Spleen (tissue), 11 donors: ENCODE results near the gene CSGALNACT2. TPM values are rescaled to one million over a fixed set of nuclear protein-coding genes. Genes with fewer than 3 reads are reported as not detected.

ENCODE experiments used
- DNase-seq: peaks from one replicate; pipeline ENCODE4 v3.0.0-alpha.2; 2020
- H3K27ac ChIP-seq, 8 donors: fragments of 200-600 bp; sonication (generic) in 7 of 8; 1 replicate in 4 of 8; 2 replicates in 4 of 8; pipeline versions ENCODE4 v1.5.0 to v1.8.0; 2016 to 2021; ENCODE audit warnings: inconsistent platforms in 4 of 8, mild to moderate bottlenecking in 4 of 8, moderate library complexity in 1 of 8
- H3K27me3 ChIP-seq, 7 donors: fragments of 200-600 bp; sonication (generic) in 6 of 7; replicated peaks in 1 of 7; 1 replicate in 4 of 7; 2 replicates in 3 of 7; pipeline versions ENCODE4 v1.5.0 to v1.8.0; 2016 to 2021; ENCODE audit warnings: inconsistent platforms in 3 of 7, mild to moderate bottlenecking in 1 of 7
- H3K36me3 ChIP-seq, 6 donors: fragments of 200-600 bp; sonication (generic) in 5 of 6; 1 replicate in 4 of 6; 2 replicates in 2 of 6; pipeline versions ENCODE4 v1.5.0 to v1.8.0; 2016 to 2021; ENCODE audit warnings: inconsistent platforms in 2 of 6
- H3K4me1 ChIP-seq, 6 donors: fragments of 200-600 bp; sonication (generic) in 5 of 6; 1 replicate in 3 of 6; 2 replicates in 3 of 6; pipeline versions ENCODE4 v1.5.0 to v1.8.0; 2016 to 2021; ENCODE audit warnings: inconsistent platforms in 3 of 6
- H3K4me3 ChIP-seq, 8 donors: fragments of 200-600 bp; sonication (generic) in 7 of 8; 1 replicate in 4 of 8; 2 replicates in 4 of 8; pipeline versions ENCODE4 v1.5.0 to v1.8.0; 2016 to 2021; ENCODE audit warnings: inconsistent platforms in 4 of 8, mild to moderate bottlenecking in 4 of 8, moderate library complexity in 2 of 8
- H3K9me3 ChIP-seq, 8 donors: fragments of 200-600 bp; sonication (generic) in 7 of 8; 1 replicate in 4 of 8; 2 replicates in 4 of 8; pipeline versions ENCODE4 v1.5.0 to v1.8.0; 2016 to 2021; ENCODE audit warnings: inconsistent platforms in 4 of 8
- POLR2A ChIP-seq, 3 donors: fragments of 450-650 bp; IDR thresholded peaks; one replicate each; pipeline ENCODE4 v1.5.1; 2017; ENCODE audit warnings: antibody characterized with exemption in 3 of 3, mild to moderate bottlenecking in 1 of 3
- POLR2AphosphoS5 ChIP-seq, 3 donors: sonication (generic); formaldehyde crosslinking; IDR thresholded peaks; one replicate each; pipeline ENCODE4 v1.5.1; 2017; ENCODE audit warnings: antibody characterized with exemption in 3 of 3
- WGBS, 5 donors: extraction: QIAGEN DNeasy Blood & Tissue Kit in 3 of 5; methylation state at CpG; one replicate each; pipeline versions ENCODE4 v1.1.5 to v1.1.7; 2013 to 2018; 5-methylcytosine and 5-hydroxymethylcytosine counted together
- intact Hi-C: fragments of 100-400 bp; cut with DNase I; formaldehyde crosslinking; loops from one replicate; pipeline ENCODE4 v1.15.0; 2023; ENCODE audit warnings: low total_unique reads
- polyA plus RNA-seq, 3 donors: library from polyadenylated mRNA; stranded (reverse); fragments of 200-250 nt; gene quantifications; one replicate each; pipeline ENCODE4 v1.2.1, GENCODE V29; 2013
- total RNA-seq, 7 donors: library from RNA; depleted of rRNA in 3 of 7; stranded (reverse); fragments of >200 nt in 3 of 7; fragmentation: NEBNext Ultra II Directional in 4 of 7; extraction: Animal tissue kit (Norgen Biotek cat#: 25700) in 4 of 7; gene quantifications; one replicate each; pipeline versions ENCODE4 v1.1.0 to v1.2.1, GENCODE V29; 2016 to 2021
- TF ChIP-seq, protein P1 (sequence below), 11 experiments: fragments of 200-600 bp in 7 of 11; fragments of 450-650 bp in 4 of 11; sonication (generic) in 4 of 11; IDR thresholded peaks in 8 of 11; conservative IDR thresholded peaks in 3 of 11; 1 replicate in 7 of 11; 2 replicates in 4 of 11; pipeline versions ENCODE4 v1.4.0 to v1.8.0; 2016 to 2021; ENCODE audit warnings: antibody characterized with exemption in 11 of 11, inconsistent platforms in 4 of 11, mild to moderate bottlenecking in 1 of 11
- donor health status: healthy with polysubstance abuse.
- donor health status: DM: no; HTN: no; CAD: no; lungs with moderate emphysema.
- donor health status: DM: no; HTN: no; CAD: no.
- donor health status: Bipolar disorder and iron deficiency.
- donor health status: healthy.
- donor health status: DM: no; HTN: no; CAD: no.
- donor health status: DM: yes; HTN: yes; CAD: no.

Gene CSGALNACT2
- total and polyA plus RNA-seq, 10 donors: 8.1 to 77.1 (median 34.2) TPM

DNA sequence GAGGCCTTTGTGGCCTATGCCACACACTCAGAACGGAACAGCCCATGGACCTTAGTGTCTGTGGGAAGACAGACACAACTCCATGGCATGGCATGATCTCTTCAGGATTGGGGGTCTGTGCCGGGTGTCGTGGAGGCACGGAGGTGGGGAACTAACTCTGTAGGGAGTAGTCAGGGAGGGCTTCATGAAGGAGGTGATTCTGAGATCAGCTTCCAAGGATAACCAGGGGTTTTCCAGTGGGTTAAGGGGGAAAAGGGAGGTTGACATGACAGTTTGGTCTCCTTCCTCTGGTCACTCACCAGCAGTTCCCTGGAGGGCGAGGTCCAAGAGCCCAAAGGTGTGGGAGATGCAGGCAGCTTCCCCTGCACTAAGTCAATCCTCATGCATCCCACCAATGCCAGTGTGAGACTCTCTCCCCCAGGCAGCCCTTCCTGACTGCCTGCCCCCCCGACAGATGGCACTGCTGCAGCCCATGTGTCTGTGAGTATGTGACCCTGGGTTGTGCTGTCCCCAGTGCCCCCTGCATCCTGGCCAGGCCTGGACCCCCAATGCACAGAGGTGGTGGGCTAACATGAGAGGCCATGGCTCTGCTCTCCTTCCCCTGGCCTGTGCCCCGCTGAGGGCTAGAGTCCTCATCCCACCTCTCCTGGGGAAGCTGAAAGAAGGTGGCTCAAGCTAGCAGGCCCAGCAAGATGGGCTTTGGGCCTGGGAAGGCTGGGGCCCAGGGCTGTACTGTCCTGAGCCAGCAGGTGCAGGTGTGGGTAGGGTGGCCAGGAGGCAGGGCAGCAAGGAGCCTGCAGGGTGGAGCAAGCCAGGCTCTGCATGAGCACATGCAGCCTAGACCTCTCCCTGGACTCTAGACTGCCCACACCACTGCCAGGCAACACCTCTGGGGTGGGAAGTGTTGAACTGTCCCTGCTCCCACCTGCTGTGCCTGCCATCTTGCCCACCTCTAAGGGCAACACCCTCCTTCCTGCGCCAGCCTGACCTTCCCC is 88.9 kb downstream of the CSGALNACT2 start:
- intact Hi-C loops: no loop called here
- DNase-seq: peak; percentile 71
- peaks cover 3 to 50% (median 25%) of the 10 kb centered on the region in 7 donors for H3K27me3 ChIP-seq

DNA sequence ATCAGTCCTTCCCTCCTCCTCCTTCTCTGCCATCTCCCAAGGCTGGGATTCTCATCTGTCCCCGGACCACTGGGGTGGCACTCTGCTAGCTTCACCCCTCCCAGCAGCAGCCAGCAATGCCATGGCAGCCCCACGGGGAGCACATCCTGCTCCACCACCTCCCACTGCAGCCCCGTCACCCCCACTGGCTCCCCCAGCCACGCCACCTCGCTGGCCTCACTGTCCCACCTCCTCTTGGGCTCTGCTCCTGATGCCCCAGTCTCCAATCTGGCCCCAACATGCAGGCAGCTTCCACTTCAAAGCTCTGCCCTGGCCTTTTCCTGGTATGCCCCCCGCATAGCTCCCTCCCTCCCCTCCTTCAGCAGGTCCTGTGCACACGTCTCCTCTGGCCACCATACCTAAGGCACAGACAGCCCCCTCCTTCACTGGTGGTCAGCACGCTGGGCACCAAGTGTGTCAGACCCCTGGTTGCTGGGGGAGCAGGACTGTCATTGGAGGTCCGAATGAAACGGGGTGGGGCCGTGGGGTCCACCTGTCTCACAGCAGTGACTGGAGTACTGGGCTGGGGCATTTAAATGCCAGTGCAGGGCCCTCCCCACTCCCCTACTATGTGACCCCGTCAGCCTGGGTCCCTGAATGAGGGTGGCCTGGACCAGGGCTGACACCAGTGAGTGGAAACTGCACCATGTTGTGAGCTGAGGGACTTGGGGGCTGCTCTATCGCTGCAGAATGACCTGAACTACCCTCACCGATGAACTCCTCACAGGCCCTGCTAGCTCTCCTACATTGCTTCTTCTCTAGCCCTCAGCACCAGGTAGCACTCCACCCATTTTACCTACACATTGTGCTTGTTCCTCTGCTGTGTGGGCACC is 89.9 kb downstream of the CSGALNACT2 start:
- intact Hi-C loops: no loop called here
- peak; percentile 74 for DNase-seq
- WGBS, 5 donors: 64 to 86% (median 82%) methylated on average over 14 of the region's 14 CpGs

More for the DNA sequence above, 88.9 kb downstream of the CSGALNACT2 start:
- H3K27ac ChIP-seq: peak overlapping the region in 1 of 8 donors; percentile 88
- H3K4me3 ChIP-seq: peak overlapping the region in 1 of 8 donors; percentile 78
- H3K4me1 ChIP-seq: peaks cover 3 to 59% (median 40%) of the 10 kb centered on the region in 6 donors
- no peak for TF ChIP-seq POLR2AphosphoS5 (IDR thresholded peaks at IDR 0.05)
- TF ChIP-seq, protein P1, sequence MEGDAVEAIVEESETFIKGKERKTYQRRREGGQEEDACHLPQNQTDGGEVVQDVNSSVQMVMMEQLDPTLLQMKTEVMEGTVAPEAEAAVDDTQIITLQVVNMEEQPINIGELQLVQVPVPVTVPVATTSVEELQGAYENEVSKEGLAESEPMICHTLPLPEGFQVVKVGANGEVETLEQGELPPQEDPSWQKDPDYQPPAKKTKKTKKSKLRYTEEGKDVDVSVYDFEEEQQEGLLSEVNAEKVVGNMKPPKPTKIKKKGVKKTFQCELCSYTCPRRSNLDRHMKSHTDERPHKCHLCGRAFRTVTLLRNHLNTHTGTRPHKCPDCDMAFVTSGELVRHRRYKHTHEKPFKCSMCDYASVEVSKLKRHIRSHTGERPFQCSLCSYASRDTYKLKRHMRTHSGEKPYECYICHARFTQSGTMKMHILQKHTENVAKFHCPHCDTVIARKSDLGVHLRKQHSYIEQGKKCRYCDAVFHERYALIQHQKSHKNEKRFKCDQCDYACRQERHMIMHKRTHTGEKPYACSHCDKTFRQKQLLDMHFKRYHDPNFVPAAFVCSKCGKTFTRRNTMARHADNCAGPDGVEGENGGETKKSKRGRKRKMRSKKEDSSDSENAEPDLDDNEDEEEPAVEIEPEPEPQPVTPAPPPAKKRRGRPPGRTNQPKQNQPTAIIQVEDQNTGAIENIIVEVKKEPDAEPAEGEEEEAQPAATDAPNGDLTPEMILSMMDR (IDR thresholded peaks at IDR 0.05 in 8 of 11, conservative IDR thresholded peaks at IDR 0.05 in 3 of 11): no peak
- TF ChIP-seq POLR2A (IDR thresholded peaks at IDR 0.05): no peak
- 87 to 94% (median 91%) methylated on average over 7 to 8 of the region's 8 CpGs for WGBS, 5 donors
- H3K9me3 ChIP-seq: no peaks in the 10 kb centered on the region
- H3K36me3 ChIP-seq: no peaks in the 10 kb centered on the region

DNA sequence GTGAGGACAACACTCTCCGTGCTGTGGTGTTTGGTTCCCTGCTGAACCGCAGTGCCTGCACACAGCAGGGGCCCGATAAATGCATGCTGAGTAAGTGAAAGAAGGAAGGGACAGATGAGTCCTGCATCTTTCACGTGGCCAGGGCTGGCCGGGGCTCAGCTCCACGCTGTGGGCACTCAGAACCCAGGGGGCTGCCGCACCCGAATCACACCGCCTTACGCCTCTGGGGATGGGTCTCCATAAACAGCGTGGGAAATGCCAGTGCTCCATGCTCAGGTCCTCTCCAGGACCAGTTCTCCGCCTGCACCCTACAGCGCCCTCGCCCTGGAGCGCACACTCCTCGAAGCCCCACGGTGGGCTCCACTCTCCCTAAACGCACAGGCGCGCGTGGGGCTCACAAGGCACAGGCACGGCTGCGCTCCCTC is 90.5 kb downstream of the CSGALNACT2 start:
- peaks cover 3 to 50% (median 25%) of the 10 kb centered on the region in 7 donors for H3K27me3 ChIP-seq
- peak; percentile 74 for DNase-seq
- peak overlapping the region in 5 of 8 donors; percentile 69 to 88 (median 77) for H3K27ac ChIP-seq
- 15 to 23% (median 20%) methylated on average over 10 to 23 of the region's 23 CpGs for WGBS, 5 donors
- no peaks in the 10 kb centered on the region for H3K36me3 ChIP-seq
- intact Hi-C loops: no loop called here
- H3K4me3 ChIP-seq: peak overlapping the region; percentile 20 to 78 (median 52)
- no peaks in the 10 kb centered on the region for H3K9me3 ChIP-seq
- peaks cover 3 to 60% (median 40%) of the 10 kb centered on the region in 6 donors for H3K4me1 ChIP-seq
- TF ChIP-seq POLR2AphosphoS5 (IDR thresholded peaks at IDR 0.05): no peak
- TF ChIP-seq POLR2A (IDR thresholded peaks at IDR 0.05): no peak
- TF ChIP-seq, protein P1 (IDR thresholded peaks at IDR 0.05 in 8 of 11, conservative IDR thresholded peaks at IDR 0.05 in 3 of 11): no peak

More for the DNA sequence above, 89.9 kb downstream of the CSGALNACT2 start:
- peak overlapping the region in 6 of 8 donors; percentile 49 to 78 (median 54) for H3K4me3 ChIP-seq
- peak overlapping the region in 4 of 8 donors; percentile 69 to 88 (median 80) for H3K27ac ChIP-seq
- H3K4me1 ChIP-seq: peaks cover 3 to 60% (median 40%) of the 10 kb centered on the region in 6 donors
- no peaks in the 10 kb centered on the region for H3K36me3 ChIP-seq
- TF ChIP-seq POLR2AphosphoS5 (IDR thresholded peaks at IDR 0.05) (no peak), POLR2A (IDR thresholded peaks at IDR 0.05) (no peak)
- TF ChIP-seq, protein P1 (IDR thresholded peaks at IDR 0.05 in 8 of 11, conservative IDR thresholded peaks at IDR 0.05 in 3 of 11): peak in 1 of 11 experiments; percentile 3
- H3K27me3 ChIP-seq: peaks cover 3 to 50% (median 25%) of the 10 kb centered on the region in 7 donors
- H3K9me3 ChIP-seq: no peaks in the 10 kb centered on the region
